Vagina (tissue), 2 donors: ENCODE data around the gene SORCS2.

Experiments
- CTCF ChIP-seq, 3 experiments: fragments of 450-650 bp in 2 of 3; fragments of 200-600 bp in 1 of 3; sonication (generic) in 1 of 3; IDR thresholded peaks; one replicate each; pipeline ENCODE4 v1.5.1; 2017 to 2019; ENCODE audit warnings: antibody characterized with exemption in 3 of 3, mild to moderate bottlenecking in 2 of 3, moderate library complexity in 2 of 3
- POLR2A ChIP-seq, 2 donors: fragments of 450-650 bp; IDR thresholded peaks; one replicate each; pipeline ENCODE4 v1.6.1; 2017; ENCODE audit warnings: antibody characterized with exemption in 2 of 2, mild to moderate bottlenecking in 2 of 2, moderate library complexity in 2 of 2
- POLR2AphosphoS5 ChIP-seq, 2 donors: sonication (generic); formaldehyde crosslinking; IDR thresholded peaks; one replicate each; pipeline ENCODE4 v1.9.0; 2017; ENCODE audit warnings: antibody characterized with exemption in 2 of 2, mild to moderate bottlenecking in 2 of 2, low read depth in 1 of 2; ENCODE audit not compliant: insufficient read depth in 1 of 2

- TF ChIP-seq CTCF (IDR thresholded peaks at IDR 0.05) (no peak), POLR2AphosphoS5 (IDR thresholded peaks at IDR 0.05; ENCODE audit: insufficient read depth in 1 of 2, low read depth in 1 of 2) (no peak), POLR2A (IDR thresholded peaks at IDR 0.05) (no peak)
These were observed 391.8 kb downstream of the SORCS2 start for GRCh38 chr4:7584098-7584497.
